WTC11 (cell line): Measurements from ENCODE around the gene ZNF587. TPM values are rescaled to one million over a fixed set of nuclear protein-coding genes. Genes with fewer than 3 reads are reported as not detected.
A peak's percentile ranks its signal among the peaks of the same experiment; 100 is the strongest.

Experiments
- ATAC-seq: fragments of 200-7000 bp; cut with Tn5 transposase; 2 replicates; pipeline ENCODE4 v1.10.0; 2021; ENCODE audit warnings: mild to moderate bottlenecking, moderate library complexity
- CTCF ChIA-PET: fragments of 300-600 bp; sonication (Branson Sonifier 250); formaldehyde crosslinking; loops from one replicate; lab custom pipeline; 2021; ENCODE audit warnings: antibody characterized with exemption; lab: Charles Lee
- POLR2A ChIA-PET: fragments of 350-600 bp; sonication (Branson Sonifier 250); formaldehyde crosslinking; loops from one replicate; lab custom pipeline; 2021; ENCODE audit warnings: antibody characterized with exemption; lab: Charles Lee
- DNase-seq: peaks from one replicate; pipeline ENCODE4 v3.0.0; 2021; ENCODE audit warnings: low spot score
- H3K27ac Mint-ChIP-seq: 2 replicates; pipeline ENCODE4 v1.8.0; 2021; ENCODE audit warnings: mixed read lengths
- H3K27me3 Mint-ChIP-seq: 2 replicates; pipeline ENCODE4 v1.8.0; 2021; ENCODE audit warnings: low read depth, mild to moderate bottlenecking, moderate library complexity, mixed read lengths
- H3K36me3 Mint-ChIP-seq: 2 replicates; pipeline ENCODE4 v1.8.0; 2021; ENCODE audit warnings: mixed read lengths
- H3K4me1 Mint-ChIP-seq: 2 replicates; pipeline ENCODE4 v1.8.0; 2022; ENCODE audit warnings: mixed read lengths
- H3K4me3 Mint-ChIP-seq: 2 replicates; pipeline ENCODE4 v1.8.0; 2021; ENCODE audit warnings: mild to moderate bottlenecking, moderate library complexity, mixed read lengths
- H3K9me3 Mint-ChIP-seq: 2 replicates; pipeline ENCODE4 v1.8.0; 2021; ENCODE audit warnings: mixed read lengths
- ATF1 ChIP-seq: sonication (generic); formaldehyde crosslinking; IDR thresholded peaks from 2 replicates; pipeline ENCODE4 v1.8.1; 2023; ENCODE audit warnings: mild to moderate bottlenecking, moderate library complexity, missing genetic modification reagents
- ATF2 ChIP-seq: sonication (generic); formaldehyde crosslinking; IDR thresholded peaks from 2 replicates; pipeline ENCODE4 v1.8.1; 2022; ENCODE audit warnings: low read depth, missing genetic modification reagents, borderline replicate concordance
- CBFB ChIP-seq: sonication (generic); formaldehyde crosslinking; IDR thresholded peaks from 2 replicates; pipeline ENCODE4 v1.8.1; 2022; ENCODE audit warnings: mild to moderate bottlenecking, low read depth, missing genetic modification reagents
- CDX4 ChIP-seq: fragments of 250-450 bp; sonication (Bioruptor Pico); IDR thresholded peaks from 2 replicates; pipeline ENCODE4 v1.9.0; 2021; ENCODE audit warnings: moderate library complexity, mild to moderate bottlenecking, inconsistent platforms, borderline replicate concordance
- FOXP4 ChIP-seq: sonication (generic); formaldehyde crosslinking; IDR thresholded peaks from 2 replicates; pipeline ENCODE4 v1.8.0; 2022; ENCODE audit warnings: mild to moderate bottlenecking, missing genetic modification reagents
- GRHL2 ChIP-seq: fragments of 250-450 bp; sonication (Bioruptor Pico); IDR thresholded peaks from 2 replicates; pipeline ENCODE4 v1.8.0; 2022; ENCODE audit warnings: mild to moderate bottlenecking, moderate library complexity; ENCODE audit not compliant: insufficient replicate concordance, severe bottlenecking
- IRF1 ChIP-seq: sonication (generic); formaldehyde crosslinking; IDR thresholded peaks from 2 replicates; pipeline ENCODE4 v1.8.0; 2023; ENCODE audit warnings: missing genetic modification reagents
- IRF2 ChIP-seq: sonication (generic); formaldehyde crosslinking; IDR thresholded peaks from 2 replicates; pipeline ENCODE4 v1.8.0; 2022; ENCODE audit warnings: low read depth, missing genetic modification reagents, borderline replicate concordance
- JAZF1 ChIP-seq: fragments of 250-450 bp; sonication (Bioruptor Pico); IDR thresholded peaks from 2 replicates; pipeline ENCODE4 v1.9.0; 2021; ENCODE audit warnings: moderate library complexity, mild to moderate bottlenecking, inconsistent platforms
- KAT7 ChIP-seq: sonication (generic); formaldehyde crosslinking; IDR thresholded peaks from 2 replicates; pipeline ENCODE4 v1.8.1; 2023; ENCODE audit warnings: missing genetic modification reagents, mild to moderate bottlenecking, borderline replicate concordance
- NR3C1 ChIP-seq: sonication (generic); formaldehyde crosslinking; conservative IDR thresholded peaks from 2 replicates; pipeline ENCODE4 v1.8.1; 2023; ENCODE audit warnings: low read depth, mild to moderate bottlenecking, missing genetic modification reagents
- PRDM15 ChIP-seq: sonication (generic); formaldehyde crosslinking; IDR thresholded peaks from 2 replicates; pipeline ENCODE4 v1.8.0; 2022; ENCODE audit warnings: missing genetic modification reagents
- PREB ChIP-seq: sonication (generic); formaldehyde crosslinking; IDR thresholded peaks from 2 replicates; pipeline ENCODE4 v1.8.1; 2022; ENCODE audit warnings: mild to moderate bottlenecking, missing genetic modification reagents, moderate library complexity, borderline replicate concordance
- TEAD1 ChIP-seq: sonication (generic); formaldehyde crosslinking; IDR thresholded peaks from 2 replicates; pipeline ENCODE4 v1.8.0; 2022; ENCODE audit warnings: mild to moderate bottlenecking, missing genetic modification reagents
- TEAD4 ChIP-seq: sonication (generic); formaldehyde crosslinking; IDR thresholded peaks from 2 replicates; pipeline ENCODE4 v1.8.0; 2022; ENCODE audit warnings: mild to moderate bottlenecking, missing genetic modification reagents
- ZNF263 ChIP-seq: sonication (generic); formaldehyde crosslinking; IDR thresholded peaks from 2 replicates; pipeline ENCODE4 v1.8.1; 2022; ENCODE audit warnings: low read depth, mild to moderate bottlenecking, moderate library complexity, missing genetic modification reagents
- ZNF532 ChIP-seq: fragments of 250-450 bp; sonication (Bioruptor Pico); IDR thresholded peaks from 2 replicates; pipeline ENCODE4 v1.9.0; 2021; ENCODE audit warnings: mild to moderate bottlenecking, borderline replicate concordance
- ZNF671 ChIP-seq: fragments of 250-450 bp; sonication (Bioruptor Pico); IDR thresholded peaks from 2 replicates; pipeline ENCODE4 v1.8.0; 2021; ENCODE audit warnings: mild to moderate bottlenecking
- total RNA-seq: library from RNA; stranded (reverse); gene quantifications from 3 replicates; pipeline ENCODE4 v1.2.3, GENCODE V29; 2021

Gene ZNF587
- total RNA-seq, 1 experiment from 2014 or later, result 57.0 TPM

GRCh38 chr19:57800696-57801095 is 49.0 kb upstream of the ZNF587 start:
- ChIA-PET POLR2A (interaction anchor here (0.7 to 1.8 kb wide), 3 partner anchors 14 to 299 kb away, joined by 3 to 6 read pairs (median 3); partner anchors contain the start of genes ZNF552 and ZNF586), CTCF (interaction anchor here (1.1 to 1.2 kb wide), 2 partner anchors 16 to 87 kb away, joined by 4 read pairs; no protein-coding TSS in a partner anchor)
- DNase-seq (no peak), ATAC-seq (no peak)
- TF ChIP-seq KAT7 (CRISPR knock-in tag), result no peak
- TF ChIP-seq ZNF671 (CRISPR knock-in tag), result no peak
- no peak for TF ChIP-seq ZNF263 (CRISPR knock-in tag)
- no peaks in the 10 kb centered on the region for H3K27me3 Mint-ChIP-seq
- peaks cover 70% of the 10 kb centered on the region for H3K4me1 Mint-ChIP-seq
- H3K4me3 Mint-ChIP-seq, result peak overlapping the region; percentile 47
- H3K9me3 Mint-ChIP-seq, result no peaks in the 10 kb centered on the region
- peak overlapping the region; percentile 96 for H3K27ac Mint-ChIP-seq
- H3K36me3 Mint-ChIP-seq, result peaks cover 10% of the 10 kb centered on the region

- CTCF ChIA-PET, result interaction anchor here (0.7 to 1.3 kb wide), 2 partner anchors 33 to 64 kb away, joined by 3 to 5 read pairs; partner anchors contain the start of gene ZNF586
- TF ChIP-seq IRF2 (CRISPR knock-in tag) (no peak), ATF1 (no peak), CBFB (CRISPR knock-in tag) (no peak), IRF1 (CRISPR knock-in tag) (no peak), ATF2 (CRISPR knock-in tag) (no peak), CDX4 (CRISPR knock-in tag) (no peak), ZNF532 (CRISPR knock-in tag) (no peak), TEAD4 (no peak), FOXP4 (CRISPR knock-in tag) (no peak), PREB (CRISPR knock-in tag) (no peak), PRDM15 (no peak), JAZF1 (CRISPR knock-in tag) (no peak), NR3C1 (CRISPR knock-in tag) (no peak), GRHL2 (CRISPR knock-in tag) (no peak), TEAD1 (no peak)
- Mint-ChIP-seq H3K27ac (peak overlapping the region; percentile 89), H3K4me3 (peak overlapping the region; percentile 24; the same call in 1 of the 2 replicates), H3K9me3 (no peaks in the 10 kb centered on the region), H3K4me1 (peaks cover 76% of the 10 kb centered on the region), H3K27me3 (no peaks in the 10 kb centered on the region), H3K36me3 (peaks cover 13% of the 10 kb centered on the region)
- DNase-seq, result peak; percentile 34
- peak; percentile 10; the same call in 1 of the 2 replicates for ATAC-seq
- POLR2A ChIA-PET, result no interaction called here
These were observed 47.4 kb upstream of the ZNF587 start for GRCh38 chr19:57802269-57802668.
